IPS-NIHi7 (cell line): ENCODE results near the gene PPM1A.

Source experiments
- DNase-seq: peaks from one replicate; pipeline ENCODE4 v3.0.0; 2012; ENCODE audit warnings: mixed read lengths; ENCODE audit errors: extremely low spot score

The PPM1A gene

GRCh38 chr14:60248697-60249318, at the start of gene PPM1A:
Gene PPM1A, plus strand, starts transcription at chr14:60249221. Its CDS starts 33,483 bp downstream, at chr14:60282704.
- peak; percentile 92 for DNase-seq

DNA sequence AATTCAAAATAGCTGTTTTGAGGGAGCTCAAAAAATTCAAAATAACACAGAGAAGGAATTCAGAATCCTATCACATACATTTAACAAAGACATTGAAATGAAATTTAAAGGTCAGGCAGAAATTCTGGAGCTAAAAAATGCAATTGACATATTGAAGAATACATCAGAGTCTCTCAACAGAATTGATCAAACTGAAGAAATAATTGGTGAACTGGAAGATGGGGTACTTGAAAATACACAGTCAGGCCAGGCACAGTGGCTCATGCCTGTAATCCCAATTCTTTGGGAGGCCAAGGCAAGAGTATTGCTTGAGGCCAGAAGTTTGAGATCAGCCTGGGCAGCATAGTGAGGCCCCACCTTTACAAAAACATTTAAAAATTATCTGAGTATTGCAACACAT, 49.7 kb upstream of the PPM1A start:
- no peak for DNase-seq

GRCh38 chr14:60204104-60204842, 44.7 kb upstream of the PPM1A start:
- DNase-seq, result no peak

- peak; percentile 22 for DNase-seq
Measured at GRCh38 chr14:60204843-60205774, 43.9 kb upstream of the PPM1A start.

GRCh38 chr14:60206249-60206670, 42.8 kb upstream of the PPM1A start:
- no peak for DNase-seq

- no peak for DNase-seq
Measured at GRCh38 chr14:60206837-60207533, 42.0 kb upstream of the PPM1A start.

GRCh38 chr14:60210703-60211102, 38.3 kb upstream of the PPM1A start:
- no peak for DNase-seq

DNA sequence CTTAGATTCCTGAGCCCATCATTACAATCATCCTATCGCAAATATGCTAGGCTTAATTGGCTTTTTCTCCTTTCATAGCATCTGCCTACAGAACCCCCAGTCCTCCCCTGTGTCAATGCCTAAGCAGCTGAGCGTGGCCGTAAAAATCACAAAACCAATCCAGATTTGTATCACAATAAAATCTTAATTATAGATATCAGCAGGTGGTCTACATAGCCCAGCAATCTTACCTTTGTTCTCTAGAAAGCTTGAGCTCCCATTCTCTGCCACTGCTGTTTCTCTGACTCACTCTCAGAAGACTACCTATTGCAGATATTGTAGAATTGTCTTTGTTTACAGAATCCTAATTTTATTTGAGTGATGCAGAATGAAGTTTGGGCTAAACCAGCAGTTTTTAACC, 37.9 kb upstream of the PPM1A start:
- DNase-seq, result no peak

GRCh38 chr14:60212503-60213371, 36.3 kb upstream of the PPM1A start:
- no peak for DNase-seq

DNA sequence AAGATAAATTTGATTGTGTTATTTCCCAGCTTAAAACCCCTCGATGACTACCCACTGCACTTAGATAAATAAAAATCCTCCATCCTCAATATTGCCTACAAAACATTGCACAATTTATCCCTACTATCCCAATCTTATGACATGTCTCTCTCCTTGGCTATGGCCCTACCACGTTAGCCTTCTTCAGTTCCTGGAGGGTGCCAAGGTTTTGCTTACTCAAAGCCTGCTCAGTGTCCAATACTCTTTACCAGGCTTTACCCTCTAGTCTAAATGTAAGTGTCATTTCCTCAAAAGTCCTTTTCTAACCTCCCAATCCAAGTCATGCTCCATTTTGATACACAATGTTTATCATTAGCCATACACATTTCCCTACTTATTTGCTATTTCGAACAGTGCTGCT, 35.0 kb upstream of the PPM1A start:
- DNase-seq, result no peak

- no peak for DNase-seq
Measured at GRCh38 chr14:60214415-60215126, 34.5 kb upstream of the PPM1A start.

GRCh38 chr14:60215127-60215444, 33.9 kb upstream of the PPM1A start:
- no peak for DNase-seq

DNA sequence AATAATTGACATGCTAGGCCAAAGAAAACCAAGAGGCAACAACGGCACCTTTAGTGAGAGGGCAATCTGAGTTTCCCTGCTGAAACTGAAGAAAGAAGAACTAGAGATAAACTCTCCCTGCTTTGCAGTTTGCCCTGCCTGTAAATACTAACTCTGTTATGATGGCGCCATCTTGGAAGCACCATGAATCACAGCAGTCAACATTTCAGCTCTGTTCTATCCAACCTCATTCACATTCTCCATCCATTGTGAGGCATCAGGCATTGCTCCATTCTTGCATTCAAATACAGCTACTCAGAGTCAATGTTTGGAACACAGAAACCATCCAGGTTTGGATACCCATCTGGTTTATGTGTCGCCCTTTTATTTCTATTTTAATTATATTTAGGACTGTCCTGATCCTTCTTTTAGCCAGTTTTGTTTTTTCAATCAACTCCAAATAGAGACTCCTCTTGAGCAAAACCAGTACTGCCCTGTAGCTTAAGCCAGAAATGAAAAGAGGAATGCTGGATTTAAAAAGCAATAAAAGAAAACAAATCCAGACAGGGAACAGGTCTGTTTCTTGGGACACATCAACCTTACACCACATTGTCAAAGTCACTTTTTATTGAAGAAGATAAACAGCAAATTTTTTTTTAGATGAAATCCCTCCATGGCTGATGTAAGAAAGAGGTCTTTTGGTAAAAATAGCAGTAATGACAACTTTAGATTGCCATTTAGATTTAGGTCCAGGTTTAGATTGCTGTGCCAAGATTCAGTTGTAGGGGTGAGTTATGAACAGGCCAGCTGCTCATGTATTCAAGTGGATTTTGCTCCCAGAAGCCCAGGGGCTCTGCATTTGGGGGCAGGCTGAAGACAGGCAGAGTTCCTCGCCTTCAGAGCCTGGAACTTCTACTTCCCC, 33.3 kb upstream of the PPM1A start:
- DNase-seq, result no peak

- DNase-seq, result no peak
Measured at GRCh38 chr14:60217713-60218112, 31.3 kb upstream of the PPM1A start.

GRCh38 chr14:60220084-60220483, 28.9 kb upstream of the PPM1A start:
- DNase-seq, result no peak

- peak; percentile 41 for DNase-seq
Measured at GRCh38 chr14:60220917-60221316, 28.1 kb upstream of the PPM1A start.

DNA sequence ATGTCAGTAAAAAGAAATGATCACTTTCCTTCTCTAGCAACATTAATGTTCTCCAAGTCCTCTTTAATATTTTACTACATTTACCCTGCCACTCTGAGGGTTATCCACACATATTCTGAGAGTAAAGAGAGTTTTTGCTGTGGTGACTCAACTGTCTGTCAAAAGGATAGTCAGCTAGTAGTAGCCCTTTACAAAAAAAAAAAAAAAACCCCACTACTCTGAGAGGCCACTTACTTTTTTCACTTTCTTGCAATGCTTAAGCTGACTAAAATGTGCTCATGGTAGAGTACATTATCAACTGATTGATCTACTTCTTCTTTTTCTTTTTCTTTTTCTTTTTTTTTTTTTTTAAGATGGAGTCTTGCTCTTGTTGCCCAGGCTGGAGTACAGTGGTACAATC, 27.6 kb upstream of the PPM1A start:
- no peak for DNase-seq

- no peak for DNase-seq
Measured at GRCh38 chr14:60222820-60223219, 26.2 kb upstream of the PPM1A start.

- no peak for DNase-seq
Measured at GRCh38 chr14:60225265-60225664, 23.8 kb upstream of the PPM1A start.
